Measurements from ENCODE around the gene PLXNA1. TPM values are rescaled to one million over a fixed set of nuclear protein-coding genes. Genes with fewer than 3 reads are reported as not detected.

Gene PLXNA1
- total RNA-seq, 1 experiment from 2014 or later = 30.3 TPM

DNA sequence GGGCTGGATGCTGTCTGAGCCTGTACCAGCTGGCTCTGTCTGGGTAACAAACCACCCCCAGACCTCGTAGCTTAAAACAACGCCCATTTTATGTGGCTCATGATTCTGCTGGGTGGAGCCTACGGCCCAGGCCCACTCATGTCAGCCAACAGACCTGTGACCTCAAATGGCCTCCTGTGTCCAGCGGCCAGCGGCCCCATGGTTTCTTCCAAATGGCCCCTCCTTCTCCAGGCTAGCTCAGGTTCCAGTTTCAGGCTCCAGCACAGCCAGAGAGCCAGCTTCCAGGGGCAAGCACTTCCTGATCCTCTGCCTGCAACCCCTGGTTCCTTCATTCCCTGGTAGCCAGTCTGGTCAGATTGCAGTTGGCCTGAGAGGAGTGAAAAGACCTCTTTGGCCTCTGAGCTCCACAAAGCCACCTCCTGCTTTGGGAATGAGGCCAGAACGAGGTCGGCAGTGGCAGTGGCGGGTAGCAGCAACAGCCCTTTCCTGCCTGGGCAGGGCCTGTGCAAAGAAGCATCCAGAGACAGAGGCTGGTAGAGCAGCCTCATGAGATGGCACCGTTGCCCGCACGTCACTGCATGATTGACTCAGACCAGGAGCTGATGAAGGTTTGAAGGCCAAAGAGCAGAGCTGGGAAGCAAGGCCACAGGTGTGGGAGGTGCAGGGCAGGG is 21.0 kb upstream of the PLXNA1 start (continued):
- TF ChIP-seq FOSL1 (IDR thresholded peaks at IDR 0.05; ENCODE audit: low read depth) (no peak), CBX3 (IDR thresholded peaks at IDR 0.05; ENCODE audit: low read depth) (no peak), SRF (IDR thresholded peaks at IDR 0.05; ENCODE audit: low read depth) (no peak), ATF3 (IDR thresholded peaks at IDR 0.05) (no peak), REST (IDR thresholded peaks at IDR 0.05; ENCODE audit: low read depth) (no peak)

GRCh38 chr3:126962756-126963155 is 20.2 kb upstream of the PLXNA1 start:
- ChIA-PET RAD21 (ENCODE audit: low non-redundant PET in 1 of 2, low total read pairs in 2 of 2, uncharacterized antibody in 2 of 2, unreplicated experiment in 2 of 2) (no interaction called here), POLR2A (no interaction called here), CTCF (no interaction called here)
- ATAC-seq (no peak), DNase-seq (ENCODE audit: low read depth, low spot score) (no peak)
- Histone ChIP-seq H2AFZ (ENCODE audit: low read depth, low read length, poor library complexity, severe bottlenecking) (no peak overlapping the region), H3K79me2 (ENCODE audit: insufficient read depth, low read length) (no peaks in the 10 kb centered on the region), H3K27me3 (ENCODE audit: insufficient read depth, low read length) (no peaks in the 10 kb centered on the region), H3K9me3 (ENCODE audit: control insufficient read depth in 1 of 2, insufficient read depth in 1 of 2, low read depth in 1 of 2, low read length in 2 of 2) (no peaks in the 10 kb centered on the region), H3K36me3 (ENCODE audit: control insufficient read depth in 1 of 2, insufficient read depth in 2 of 2, low read length in 2 of 2) (no peaks in the 10 kb centered on the region), H3K27ac (ENCODE audit: low read depth, low read length) (no peak overlapping the region), H3K9ac (ENCODE audit: low read length) (no peak overlapping the region), H3K4me1 (ENCODE audit: control insufficient read depth in 1 of 2, insufficient read depth in 2 of 2, low read length in 2 of 2) (no peaks in the 10 kb centered on the region), H3K9me2 (ENCODE audit: insufficient read depth) (no peaks in the 10 kb centered on the region), H4K20me1 (ENCODE audit: insufficient read depth) (no peaks in the 10 kb centered on the region), H3K4me2 (ENCODE audit: low read length) (no peak overlapping the region), H3K4me3 (replicated peaks in 1 of 2; ENCODE audit: low read depth in 1 of 2, low read length in 2 of 2) (no peak overlapping the region)
- intact Hi-C loops (cut with micrococcal nuclease) = no loop called here
- no TSS peak for BruUV-seq (replicated peaks)
- TF ChIP-seq SIN3A (IDR thresholded peaks at IDR 0.05; ENCODE audit: low read depth) (no peak), ZFX (IDR thresholded peaks at IDR 0.05) (no peak), RAD21 (IDR thresholded peaks at IDR 0.05; ENCODE audit: low read depth) (no peak), CTCF (IDR thresholded peaks at IDR 0.05 in 2 of 3, conservative IDR thresholded peaks at IDR 0.05 in 1 of 3; ENCODE audit: borderline replicate concordance in 1 of 3, insufficient read depth in 1 of 3, low read depth in 2 of 3, low read length in 2 of 3) (no peak), REST (IDR thresholded peaks at IDR 0.05; ENCODE audit: low read depth) (no peak), YY1 (IDR thresholded peaks at IDR 0.05; ENCODE audit: extremely low read depth, insufficient replicate concordance, low read depth, low read length) (no peak), EGR1 (IDR thresholded peaks at IDR 0.05; ENCODE audit: low read depth) (no peak)
